GM19395 (cell line): ENCODE results near the gene KIF21B.

Experiments used
- ATAC-seq: cut with Tn5 transposase; IDR thresholded peaks from one replicate; pipeline ENCODE4 v1.9.1; 2021; ENCODE audit warnings: mild to moderate bottlenecking, moderate library complexity; ENCODE audit not compliant: unreplicated experiment

The KIF21B gene

DNA sequence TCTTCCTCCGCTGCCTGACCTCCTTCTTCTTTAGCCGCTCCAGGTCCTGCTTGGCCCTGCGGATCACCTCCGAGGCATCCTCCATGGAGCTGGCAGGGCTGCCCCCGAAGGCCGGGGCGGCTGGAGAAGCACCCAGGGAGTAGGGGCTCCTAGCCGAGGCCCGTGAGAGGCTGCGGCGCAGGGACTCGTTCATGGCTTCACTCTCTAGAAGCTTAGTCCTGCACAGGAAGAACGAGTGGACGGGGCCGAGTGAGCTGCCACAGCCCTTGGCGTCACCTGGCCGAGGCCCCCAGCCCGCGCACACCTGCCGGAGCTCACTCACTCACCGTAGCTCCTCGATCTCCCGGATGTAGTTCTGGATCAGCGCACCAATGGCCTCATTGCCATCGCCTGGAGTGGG, 23.1 kb downstream of the KIF21B start:
- ATAC-seq: no peak

DNA sequence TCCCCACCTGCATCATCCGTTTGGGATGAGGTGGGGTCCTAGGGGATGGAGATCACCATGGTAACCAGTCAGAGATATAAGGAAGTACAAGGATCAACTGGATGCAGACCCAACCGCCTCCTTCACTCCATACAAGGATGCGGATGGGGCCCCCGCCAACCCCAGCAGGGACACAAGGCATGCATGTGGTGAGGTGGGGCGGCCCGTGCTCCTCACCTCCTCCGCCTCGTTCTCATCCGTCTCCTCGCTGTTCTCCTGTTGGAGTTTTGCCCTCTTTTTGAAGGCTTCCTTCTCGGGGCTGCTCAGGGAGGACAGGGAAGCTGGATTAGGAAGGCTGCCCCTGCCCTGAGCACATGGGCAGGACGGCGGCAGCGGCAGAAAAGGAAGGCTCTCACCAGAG, 23.8 kb downstream of the KIF21B start:
- ATAC-seq: no peak

DNA sequence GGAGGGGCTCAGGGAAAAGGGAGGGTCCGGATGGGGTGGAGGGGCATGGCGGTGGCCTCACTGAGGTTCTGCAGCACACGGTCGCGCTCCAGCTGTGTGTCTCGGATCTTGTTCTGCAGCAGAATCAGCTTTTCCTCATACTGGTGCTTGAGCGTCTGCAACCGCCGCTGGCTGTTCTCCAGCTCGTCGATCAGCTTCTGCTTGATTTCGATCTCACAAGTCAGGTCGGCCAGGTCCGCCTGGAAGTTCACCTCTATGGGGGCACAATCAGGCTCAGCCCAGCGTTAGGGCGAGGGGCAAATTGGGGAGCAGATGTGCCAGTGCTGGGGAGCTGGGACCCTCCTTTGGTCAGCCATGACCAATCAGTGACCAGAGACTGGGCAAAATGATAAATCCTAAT, 25.2 kb downstream of the KIF21B start:
- ATAC-seq: no peak

DNA sequence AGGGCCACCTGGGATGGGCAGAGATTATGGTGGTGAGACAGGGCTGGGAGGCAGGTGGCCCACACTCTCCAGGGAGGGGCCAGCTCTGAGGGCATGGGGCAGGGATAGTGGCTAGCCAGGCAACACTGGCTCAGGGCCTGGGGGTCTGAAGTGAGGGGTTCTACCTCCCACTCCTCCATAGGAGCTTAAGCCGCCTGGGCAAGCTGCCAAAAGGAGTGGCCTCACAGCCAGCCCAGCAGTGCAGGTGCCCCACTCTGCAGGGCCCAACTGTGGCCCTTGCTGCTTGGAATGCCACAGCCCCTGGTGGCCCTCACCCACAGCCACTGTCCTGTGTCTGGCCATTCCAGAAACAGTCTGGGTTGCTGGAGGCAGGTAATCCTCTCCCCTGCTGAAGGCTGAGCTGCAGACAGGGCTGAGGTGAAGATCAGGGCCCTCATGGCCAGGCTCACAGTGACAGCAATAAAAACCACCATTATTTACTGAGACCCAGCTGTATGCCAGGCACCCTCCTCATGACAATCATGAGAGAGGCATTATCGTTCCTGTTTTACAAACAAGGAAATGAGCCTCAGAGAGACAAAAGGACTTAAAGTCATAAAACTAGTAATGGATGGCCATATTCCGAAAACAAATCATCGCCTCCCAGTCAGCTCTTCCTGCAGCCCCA, 31.0 kb downstream of the KIF21B start:
- no peak for ATAC-seq

DNA sequence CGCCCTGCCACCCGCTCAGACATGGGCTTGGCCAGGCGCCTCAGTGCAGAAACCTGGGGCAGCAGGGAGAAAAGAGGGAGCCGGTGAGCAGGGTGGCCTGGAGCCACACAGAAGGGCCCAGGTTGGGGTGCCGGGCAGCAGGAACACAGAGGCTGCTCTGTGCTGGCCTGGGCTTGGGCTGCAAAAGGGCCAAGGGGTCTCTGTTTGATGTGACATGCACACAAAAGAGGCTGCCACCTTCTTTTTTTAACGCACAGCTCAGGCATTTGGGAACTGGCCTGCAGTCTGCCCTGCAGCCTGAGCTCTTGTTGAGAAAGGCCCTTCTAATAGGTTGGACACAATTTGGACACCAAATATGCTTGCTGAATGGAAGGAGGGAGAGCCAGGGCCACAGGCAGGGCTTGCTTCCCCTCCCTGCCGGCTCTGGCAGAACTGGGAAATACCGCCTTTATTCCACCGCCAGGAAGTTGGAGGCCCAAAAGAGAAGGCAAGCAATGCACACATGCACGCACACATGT, 32.4 kb downstream of the KIF21B start:
- no peak for ATAC-seq

DNA sequence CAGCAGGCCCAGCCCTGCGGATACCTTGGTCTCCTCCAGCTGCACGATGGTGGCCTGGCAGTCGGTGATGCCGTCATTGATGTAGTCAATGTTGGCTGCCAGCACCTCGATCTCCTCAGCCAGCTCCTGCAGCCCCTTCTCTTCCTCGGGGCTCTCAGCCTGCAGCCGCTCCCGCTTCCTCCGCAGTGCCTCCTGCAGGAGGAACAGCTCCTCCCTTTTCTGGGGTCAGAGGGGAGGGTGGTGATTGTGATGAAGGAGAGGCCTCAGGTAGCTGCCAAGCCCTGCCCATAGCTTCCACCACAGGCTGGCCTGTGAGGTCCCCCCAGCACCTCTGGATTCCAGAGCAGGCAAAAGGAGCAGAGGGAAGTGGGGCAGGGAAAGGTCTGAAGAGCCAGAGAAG, 33.4 kb downstream of the KIF21B start:
- ATAC-seq: no peak

DNA sequence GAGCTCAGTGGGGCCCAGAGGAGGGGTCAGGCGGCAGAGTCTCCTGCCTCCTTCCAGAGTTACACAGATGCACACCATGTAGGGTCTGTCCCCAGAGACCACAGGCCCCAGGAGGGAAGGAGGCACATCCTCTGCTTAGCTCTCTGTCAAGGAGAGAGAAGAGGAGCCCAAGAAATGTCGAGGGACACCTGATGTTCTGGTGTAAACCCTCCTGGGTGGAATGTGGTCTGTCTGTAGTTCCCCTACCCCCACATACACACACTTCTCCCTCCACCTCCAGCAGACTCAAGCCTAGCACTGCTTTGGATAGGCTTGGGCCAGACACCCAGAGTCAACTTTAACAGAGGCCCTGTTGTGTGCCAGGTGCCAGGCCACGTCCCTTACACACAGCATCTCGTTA, 34.2 kb downstream of the KIF21B start:
- no peak for ATAC-seq

DNA sequence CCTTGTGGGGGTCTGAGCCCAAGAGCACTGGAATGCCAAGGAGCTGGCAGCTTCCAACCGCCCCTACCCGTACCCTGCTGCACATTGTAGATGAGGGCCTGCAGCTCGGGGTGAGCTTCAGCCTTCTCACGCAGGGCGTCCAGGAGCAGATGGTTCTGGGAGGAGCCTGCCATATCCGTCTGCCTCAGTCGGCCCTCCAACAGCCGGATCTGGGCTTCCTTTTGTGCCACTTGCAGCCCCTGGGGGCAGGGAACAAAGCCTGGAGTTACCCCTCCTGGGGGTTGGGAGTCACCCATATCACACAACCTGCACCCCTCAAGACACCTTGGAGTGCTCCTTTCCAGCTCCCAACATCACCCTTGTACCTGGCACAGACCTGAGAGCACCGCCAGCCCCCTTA, 34.8 kb downstream of the KIF21B start:
- ATAC-seq: no peak

DNA sequence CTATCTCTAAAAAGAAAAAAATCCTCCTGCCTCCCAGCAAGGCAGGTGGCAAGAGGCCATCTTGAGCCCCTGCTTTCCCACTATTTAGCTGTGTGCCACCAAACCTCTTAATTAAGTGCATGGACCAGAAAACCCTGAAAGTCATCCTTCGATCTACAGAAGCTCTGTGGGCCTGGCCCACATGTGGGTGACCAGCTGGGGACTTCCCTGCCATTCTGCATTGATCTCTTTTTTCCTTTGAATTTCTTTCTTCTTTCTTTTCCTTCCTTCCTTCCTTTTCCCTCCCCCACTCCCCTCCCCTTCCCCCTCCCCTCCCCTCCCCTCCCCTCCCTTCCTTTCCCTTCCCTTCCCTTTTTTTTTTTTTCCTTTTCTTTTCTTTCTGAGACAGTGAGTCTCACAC, 38.0 kb downstream of the KIF21B start:
- ATAC-seq: no peak

DNA sequence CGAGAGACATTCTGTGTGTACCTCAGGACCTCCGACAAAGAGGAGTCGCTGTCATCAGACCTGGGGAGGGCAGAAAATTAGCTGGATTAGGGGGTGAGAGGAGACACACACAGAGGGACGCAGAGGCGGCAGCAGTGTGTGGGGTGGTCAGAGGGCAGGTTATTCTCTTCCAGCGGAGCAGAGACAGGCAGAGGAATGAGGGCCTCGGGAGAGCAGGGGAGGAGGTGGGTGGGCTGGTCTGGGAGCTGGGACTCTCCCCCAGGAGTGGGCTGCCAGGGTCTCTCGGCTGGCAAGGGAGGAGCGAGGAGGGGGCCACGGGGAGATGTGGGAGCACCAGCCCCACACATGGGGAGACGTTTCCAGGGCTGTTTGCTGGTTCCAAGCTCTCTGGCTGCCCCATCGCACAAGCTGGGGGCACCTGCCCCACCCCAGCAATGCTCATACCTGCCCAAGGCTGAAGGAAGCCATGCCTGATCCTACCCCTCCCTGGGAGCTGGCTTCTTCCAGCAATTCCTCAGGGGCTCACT, 40.4 kb downstream of the KIF21B start:
- no peak for ATAC-seq

DNA sequence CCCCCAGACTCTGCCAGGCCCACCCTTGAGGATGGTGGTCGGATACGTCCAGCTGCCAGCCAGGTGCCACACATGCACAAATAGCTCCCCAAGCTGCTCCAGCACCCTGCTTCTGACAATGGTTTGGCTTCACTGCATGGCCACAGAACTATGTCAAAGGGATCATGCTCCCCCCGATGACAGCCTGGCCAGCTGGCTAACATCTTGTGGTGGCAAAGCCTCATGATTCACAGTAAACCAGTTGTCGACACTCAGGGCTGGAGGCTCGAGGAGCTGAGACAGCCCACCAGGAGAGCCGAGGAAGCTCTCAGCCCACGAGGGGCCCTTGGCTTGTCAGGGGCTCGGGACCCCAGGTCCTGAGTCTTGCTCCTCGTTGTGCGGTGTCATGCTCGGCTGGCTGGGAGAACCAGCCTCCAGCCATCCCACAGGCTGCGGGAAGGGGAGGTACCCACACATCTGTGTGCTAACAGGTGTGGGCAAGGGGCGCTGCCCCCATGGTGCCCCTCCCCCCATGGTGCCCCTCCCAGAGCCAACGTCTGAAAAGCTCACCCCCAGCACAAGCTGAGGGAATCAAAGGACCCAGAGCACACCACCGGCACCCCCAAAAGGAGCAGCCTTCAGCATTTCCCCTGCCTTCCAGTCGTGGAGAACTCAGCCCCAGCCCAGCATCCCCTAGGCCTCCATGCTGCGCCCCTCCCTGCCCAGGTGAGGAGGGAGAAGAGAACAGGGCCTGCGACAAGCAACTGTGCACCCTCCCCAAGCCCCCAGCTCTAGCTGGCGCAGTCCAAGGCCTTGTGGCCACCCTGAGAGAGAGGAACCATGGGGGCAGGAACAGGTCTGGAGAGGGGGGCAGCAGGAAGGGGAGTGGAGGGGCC, 41.2 kb downstream of the KIF21B start:
- no peak for ATAC-seq

DNA sequence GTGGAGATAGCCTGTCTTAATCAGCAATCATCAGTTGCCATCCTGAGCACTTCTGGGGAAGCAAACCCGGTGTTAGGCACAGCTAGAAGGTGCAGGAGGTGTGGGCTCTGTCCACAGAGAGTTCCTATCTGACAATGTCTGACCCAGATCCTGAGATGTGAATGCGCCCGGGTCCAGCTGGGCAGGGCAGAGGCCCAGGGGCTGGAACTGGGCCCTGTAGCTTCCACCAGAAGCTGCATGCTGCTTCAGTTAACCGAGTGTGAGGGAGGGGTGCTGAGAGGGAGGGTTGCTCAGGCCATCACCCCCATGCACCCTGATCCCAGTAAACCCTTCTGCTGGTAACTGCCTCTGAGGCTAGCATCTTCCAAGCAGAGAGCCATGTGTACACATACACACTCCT, 42.2 kb downstream of the KIF21B start:
- ATAC-seq: no peak

DNA sequence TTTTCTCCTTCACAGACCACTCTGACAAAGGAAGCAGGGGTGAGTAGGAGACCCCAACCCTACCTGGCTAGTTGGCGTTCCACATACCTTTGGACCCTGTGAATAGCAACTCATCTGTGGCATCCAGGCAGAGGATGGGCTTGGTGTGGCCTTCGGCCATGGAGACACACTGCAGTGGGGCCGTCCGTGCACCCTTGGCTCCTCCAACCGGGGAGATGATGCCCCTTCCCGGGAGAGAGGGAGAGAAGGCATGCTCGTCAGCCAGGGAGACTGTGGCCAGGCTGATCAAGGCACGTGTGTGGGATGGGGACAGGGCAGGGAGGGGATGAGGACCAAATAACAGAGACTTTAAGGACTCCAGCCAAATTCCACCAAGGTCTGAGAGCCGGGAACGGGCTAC, 42.6 kb downstream of the KIF21B start:
- no peak for ATAC-seq

DNA sequence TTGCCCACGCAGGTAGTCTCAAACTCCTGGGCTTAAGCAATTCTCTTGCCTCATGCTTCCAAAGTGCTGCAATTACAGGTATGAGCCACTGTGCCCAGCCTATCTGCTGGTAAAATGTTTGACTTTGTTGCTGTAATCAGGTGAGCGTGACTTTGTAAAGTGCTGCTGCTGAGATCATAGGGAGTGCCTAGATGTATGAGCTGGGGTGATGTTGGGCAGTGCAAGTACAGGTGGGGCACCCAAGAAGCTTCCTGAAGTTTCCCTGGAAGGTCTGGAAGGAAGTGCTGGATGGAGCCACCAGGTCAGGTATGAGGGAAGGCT, 43.1 kb downstream of the KIF21B start:
- no peak for ATAC-seq

DNA sequence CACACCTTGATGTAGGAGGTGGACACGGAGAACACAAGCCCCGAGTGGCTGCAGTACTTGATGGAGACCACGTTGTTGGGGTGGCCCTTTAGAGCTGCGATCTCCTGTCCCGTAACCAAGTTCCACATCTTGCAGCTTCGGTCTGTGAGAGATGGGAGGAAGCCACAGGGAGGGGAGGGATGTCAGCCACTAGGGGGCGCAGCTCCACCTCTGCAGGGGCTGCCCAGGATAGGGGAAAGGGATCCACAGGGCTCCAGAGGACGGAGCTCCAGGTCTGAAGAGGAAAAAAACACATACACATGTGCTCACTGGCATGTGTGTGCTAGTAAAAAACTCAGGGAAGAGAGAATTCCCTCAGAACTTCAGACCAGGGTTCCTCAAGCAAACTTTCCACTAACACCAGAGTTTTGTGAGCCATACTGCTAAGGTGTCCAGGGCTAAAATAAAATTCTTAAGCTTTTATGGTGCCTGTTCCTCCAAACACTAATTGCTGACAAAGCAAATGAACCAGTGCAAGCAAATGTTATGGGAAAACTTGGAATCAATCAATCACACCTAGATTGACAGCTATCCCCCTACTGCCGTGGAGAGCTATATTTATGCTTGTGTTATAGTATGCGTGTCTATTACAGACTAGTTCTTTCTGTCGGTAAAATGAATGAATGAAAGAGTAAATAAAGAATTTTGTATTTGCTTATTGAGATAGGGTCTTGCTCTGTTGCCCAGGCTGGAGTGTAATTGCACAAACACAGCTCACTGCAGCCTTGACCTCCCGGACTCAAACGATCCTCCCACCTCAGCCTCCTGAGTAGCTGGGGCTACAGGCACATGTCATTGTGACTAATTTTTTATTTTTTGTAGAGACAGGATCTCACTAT, 43.7 kb downstream of the KIF21B start:
- ATAC-seq: no peak

DNA sequence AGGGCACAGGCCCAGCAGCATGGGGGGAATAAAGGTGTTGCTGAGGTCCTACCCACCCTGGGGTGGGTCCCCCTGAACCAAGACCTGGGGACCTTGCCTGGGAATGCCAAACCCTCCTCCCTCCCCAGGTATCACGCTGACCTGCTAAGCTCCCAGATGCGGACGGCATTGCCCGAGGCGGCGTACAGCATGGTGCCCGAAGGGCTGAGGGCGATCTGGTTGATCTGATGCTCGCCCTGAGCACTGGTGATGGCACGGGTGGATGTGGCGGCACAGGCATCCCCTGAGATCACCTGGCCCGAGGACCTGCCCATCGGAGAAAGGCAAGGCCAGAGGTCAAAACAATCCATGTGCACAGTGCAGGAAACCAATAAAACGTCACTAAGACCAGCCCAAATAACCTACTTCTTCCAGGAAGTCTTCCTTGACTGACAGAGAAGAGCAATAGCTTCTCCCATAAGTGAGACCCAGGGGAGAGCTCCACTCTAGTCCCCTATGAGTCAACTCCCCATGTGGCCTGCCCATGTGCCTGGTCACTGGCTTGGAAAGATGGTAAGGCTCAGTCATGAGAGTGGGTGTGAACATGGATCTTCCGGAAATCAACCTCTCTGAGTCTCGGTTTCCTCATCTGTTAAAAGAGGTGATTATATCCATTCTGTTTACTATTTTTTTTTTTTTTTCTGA, 46.3 kb downstream of the KIF21B start:
- no peak for ATAC-seq

DNA sequence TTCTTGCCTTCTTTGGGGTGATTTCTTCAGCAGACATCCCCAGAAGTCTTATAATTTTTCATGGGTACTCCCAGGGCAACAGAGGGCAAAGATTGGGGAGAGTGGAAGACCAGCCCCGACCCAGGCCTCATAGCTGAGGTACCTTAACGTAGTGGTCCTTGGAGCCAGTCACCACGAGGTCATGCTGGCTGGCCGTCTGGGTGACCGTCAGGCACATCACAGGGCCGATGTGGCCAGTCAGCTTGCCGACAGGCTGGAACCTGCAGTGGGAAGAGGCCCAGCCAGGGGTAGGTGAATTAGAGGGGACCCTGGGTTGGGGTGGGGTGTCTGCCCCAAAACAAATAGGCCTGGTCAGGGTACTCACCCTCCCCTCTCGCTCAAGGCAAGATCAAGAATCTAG, 46.9 kb downstream of the KIF21B start:
- no peak for ATAC-seq

DNA sequence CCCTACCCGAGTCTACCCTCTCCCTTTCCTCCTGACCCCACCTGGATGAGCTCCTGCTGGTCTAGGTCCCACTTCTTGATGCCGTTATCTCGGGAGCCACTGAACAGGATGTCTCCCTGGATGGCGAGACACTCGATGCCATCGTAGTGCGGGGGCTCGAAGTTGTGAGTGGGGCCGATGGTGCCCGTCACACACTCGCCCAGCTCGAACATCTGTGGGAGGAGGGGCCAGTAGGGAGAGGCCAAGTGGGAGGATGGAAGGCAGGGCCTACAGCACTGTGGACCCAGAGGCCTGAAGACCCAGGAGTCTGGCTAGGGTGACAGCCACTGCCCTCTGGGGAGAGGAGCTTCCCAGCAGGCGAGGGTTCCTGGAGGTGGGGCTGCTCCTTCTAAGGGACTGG, 48.1 kb downstream of the KIF21B start:
- ATAC-seq: no peak

DNA sequence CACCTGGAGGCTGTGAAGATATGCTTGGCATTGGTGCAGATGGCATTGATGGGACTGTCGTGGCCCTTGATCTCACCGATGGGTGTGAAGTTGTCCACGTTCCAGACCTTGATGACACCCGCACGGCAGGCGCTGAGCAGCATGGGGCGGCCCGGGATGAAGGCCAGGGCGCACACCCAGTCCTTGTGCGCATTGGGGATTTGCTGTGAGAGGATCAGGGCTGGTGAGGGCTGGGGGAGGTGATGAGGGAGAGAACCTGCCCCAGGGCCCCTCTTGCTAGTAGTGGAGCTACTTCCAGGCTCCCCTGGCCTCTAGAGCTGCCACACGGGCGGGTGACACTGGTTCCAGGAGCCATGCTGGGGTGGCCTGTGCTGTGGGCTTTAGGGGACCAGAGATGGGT, 48.8 kb downstream of the KIF21B start:
- no peak for ATAC-seq

DNA sequence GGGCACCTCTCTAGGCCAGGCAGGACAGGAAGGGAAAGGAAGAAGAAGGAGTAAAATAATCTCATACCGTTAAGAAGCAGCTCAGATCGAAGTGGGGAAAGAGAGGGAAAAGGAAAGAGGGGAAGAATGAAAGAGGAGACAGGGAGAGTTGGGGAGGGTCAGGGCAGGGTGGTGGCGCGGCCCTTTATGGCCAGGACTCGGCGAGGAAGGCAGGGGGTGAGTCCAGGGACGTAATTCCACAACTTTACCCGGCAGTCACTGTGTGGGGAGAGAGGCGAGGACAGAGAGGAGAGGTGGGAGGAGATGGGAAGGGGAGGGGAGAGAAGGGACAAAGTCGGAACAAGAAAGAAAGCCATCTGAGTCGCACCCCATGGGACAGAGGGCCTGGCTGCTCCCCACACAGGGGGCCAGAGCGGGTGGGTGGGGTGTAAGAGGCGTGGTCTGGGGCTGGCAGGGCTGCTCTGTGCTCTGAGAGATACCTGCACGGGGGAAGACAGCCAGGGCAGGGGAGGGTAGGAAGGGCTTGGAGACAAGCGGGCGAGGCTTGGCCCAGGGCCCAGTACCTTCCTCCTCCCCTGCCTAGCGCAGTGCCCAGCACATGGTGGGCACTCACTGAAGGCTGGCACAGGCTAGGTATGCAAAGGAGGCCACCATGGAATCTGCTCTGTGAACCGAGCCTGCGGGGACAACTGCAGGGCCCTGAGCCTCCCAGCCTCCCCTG, 49.4 kb downstream of the KIF21B start:
- ATAC-seq: no peak
